ENCODE results near the gene AGPS. TPM values are rescaled to one million over a fixed set of nuclear protein-coding genes. Genes with fewer than 3 reads are reported as not detected.

AGPS gene
- total and polyA plus RNA-seq, 4 experiments from 2014 or later: 13.8 to 29.7 (median 22.9) TPM

GRCh38 chr2:177465400-177466138 is 73.0 kb downstream of the AGPS start:
- Mint-ChIP-seq H3K27me3 (no peaks in the 10 kb centered on the region), H3K27ac (no peak overlapping the region), H3K4me3 (no peak overlapping the region), H3K4me1 (peaks cover 0 to 3% (median under 1%) of the 10 kb centered on the region in 4 donors), H3K9me3 (peaks cover 0 to 7% (median 5%) of the 10 kb centered on the region in 8 donors), H3K36me3 (peaks cover 43 to 47% of the 10 kb centered on the region in 2 donors)
- Histone ChIP-seq H3K27ac (ENCODE audit: low read depth, low read length) (no peak overlapping the region), H3K9me3 (ENCODE audit: control insufficient read depth in 1 of 2, low read length in 2 of 2) (no peaks in the 10 kb centered on the region), H3K36me3 (ENCODE audit: insufficient read depth, low read length) (no peaks in the 10 kb centered on the region), H3K4me3 (ENCODE audit: low read length in 2 of 2) (no peak overlapping the region), H3K4me1 (ENCODE audit: insufficient read depth, low read length) (no peaks in the 10 kb centered on the region), H3K27me3 (ENCODE audit: insufficient read depth, low read length) (no peaks in the 10 kb centered on the region)
- CTCF ChIA-PET (ENCODE audit: partially characterized antibody): interaction anchor here (0.6 kb wide), 1 partner anchor 301 kb away, joined by 3 read pairs; no protein-coding TSS in a partner anchor
- POLR2A ChIA-PET (ENCODE audit: partially characterized antibody): no interaction called here
- DNase-seq: no peak
- intact Hi-C loops (cut with micrococcal nuclease): no loop called here

- Histone ChIP-seq H3K36me3 (ENCODE audit: insufficient read depth, low read length) (no peaks in the 10 kb centered on the region), H3K4me1 (ENCODE audit: insufficient read depth, low read length) (no peaks in the 10 kb centered on the region), H3K27me3 (ENCODE audit: insufficient read depth, low read length) (no peaks in the 10 kb centered on the region), H3K27ac (ENCODE audit: low read depth, low read length) (no peak overlapping the region), H3K4me3 (ENCODE audit: low read length in 2 of 2) (no peak overlapping the region), H3K9me3 (ENCODE audit: control insufficient read depth in 1 of 2, low read length in 2 of 2) (no peaks in the 10 kb centered on the region)
- Mint-ChIP-seq H3K4me1 (peaks cover 0 to 3% (median under 1%) of the 10 kb centered on the region in 4 donors), H3K4me3 (no peak overlapping the region), H3K27ac (no peak overlapping the region), H3K9me3 (peaks cover 0 to 16% (median 11%) of the 10 kb centered on the region in 8 donors), H3K27me3 (no peaks in the 10 kb centered on the region), H3K36me3 (peaks cover 45 to 48% of the 10 kb centered on the region in 2 donors)
- intact Hi-C loops (cut with micrococcal nuclease): no loop called here
- ChIA-PET CTCF (ENCODE audit: partially characterized antibody) (interaction anchor here (0.6 kb wide), 1 partner anchor 302 kb away, joined by 3 read pairs; no protein-coding TSS in a partner anchor), POLR2A (ENCODE audit: partially characterized antibody) (no interaction called here)
- no peak for DNase-seq
Observed at GRCh38 chr2:177466337-177467195, 74.0 kb downstream of the AGPS start.

- Histone ChIP-seq H3K27ac (ENCODE audit: low read depth, low read length) (no peak overlapping the region), H3K36me3 (ENCODE audit: insufficient read depth, low read length) (no peaks in the 10 kb centered on the region), H3K27me3 (ENCODE audit: insufficient read depth, low read length) (no peaks in the 10 kb centered on the region), H3K9me3 (ENCODE audit: control insufficient read depth in 1 of 2, low read length in 2 of 2) (no peaks in the 10 kb centered on the region), H3K4me3 (ENCODE audit: low read length in 2 of 2) (no peak overlapping the region), H3K4me1 (ENCODE audit: insufficient read depth, low read length) (no peaks in the 10 kb centered on the region)
- Mint-ChIP-seq H3K27me3 (no peaks in the 10 kb centered on the region), H3K4me1 (peaks cover 0 to 3% (median under 1%) of the 10 kb centered on the region in 4 donors), H3K4me3 (no peak overlapping the region), H3K27ac (no peak overlapping the region), H3K9me3 (peaks cover 3 to 25% (median 15%) of the 10 kb centered on the region in 8 donors), H3K36me3 (peaks cover 48 to 56% of the 10 kb centered on the region in 2 donors)
- CTCF ChIA-PET (ENCODE audit: partially characterized antibody): no interaction called here
- POLR2A ChIA-PET (ENCODE audit: partially characterized antibody): no interaction called here
- intact Hi-C loops (cut with micrococcal nuclease): no loop called here
- DNase-seq: no peak
Observed at GRCh38 chr2:177467646-177468045, 75.1 kb downstream of the AGPS start.

DNA sequence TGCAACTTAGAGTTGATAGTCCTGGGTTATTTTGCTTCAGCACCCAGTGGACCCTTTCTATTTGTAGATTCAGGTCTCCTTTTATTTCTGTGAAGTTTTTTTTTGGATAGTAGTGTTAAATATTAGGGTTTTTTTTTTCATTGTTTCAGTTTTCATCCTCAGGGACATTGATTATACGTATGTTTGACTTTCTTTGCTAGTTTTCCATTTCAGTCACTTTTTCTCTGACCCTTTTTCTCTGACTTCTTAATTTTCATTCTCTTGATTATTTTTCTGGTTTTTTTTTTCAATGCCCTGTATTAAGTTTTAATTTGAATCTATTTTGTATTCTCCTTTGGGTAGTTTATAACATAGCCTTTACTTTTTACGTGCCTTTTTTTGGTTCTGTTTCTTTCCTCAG is 79.4 kb downstream of the AGPS start:
- no peaks in the 10 kb centered on the region for H3K36me3 ChIP-seq (ENCODE audit: insufficient read depth, low read length)
- Mint-ChIP-seq H3K4me3 (no peak overlapping the region), H3K9me3 (peaks cover 5 to 25% (median 15%) of the 10 kb centered on the region in 8 donors), H3K27me3 (no peaks in the 10 kb centered on the region), H3K4me1 (peaks cover 0 to 3% (median 0%) of the 10 kb centered on the region in 4 donors), H3K36me3 (peaks cover 49 to 72% of the 10 kb centered on the region in 2 donors), H3K27ac (no peak overlapping the region)
- H3K27me3 ChIP-seq (ENCODE audit: insufficient read depth, low read length): no peaks in the 10 kb centered on the region
- H3K9me3 ChIP-seq (ENCODE audit: control insufficient read depth in 1 of 2, low read length in 2 of 2): no peaks in the 10 kb centered on the region
- no peak overlapping the region for H3K4me3 ChIP-seq (ENCODE audit: low read length in 2 of 2)
- H3K4me1 ChIP-seq (ENCODE audit: insufficient read depth, low read length): no peaks in the 10 kb centered on the region
- POLR2A ChIA-PET (ENCODE audit: partially characterized antibody): no interaction called here
- H3K27ac ChIP-seq (ENCODE audit: low read depth, low read length): no peak overlapping the region
- CTCF ChIA-PET (ENCODE audit: partially characterized antibody): no interaction called here
- no peak for DNase-seq
- intact Hi-C loops (cut with micrococcal nuclease): no loop called here

DNA sequence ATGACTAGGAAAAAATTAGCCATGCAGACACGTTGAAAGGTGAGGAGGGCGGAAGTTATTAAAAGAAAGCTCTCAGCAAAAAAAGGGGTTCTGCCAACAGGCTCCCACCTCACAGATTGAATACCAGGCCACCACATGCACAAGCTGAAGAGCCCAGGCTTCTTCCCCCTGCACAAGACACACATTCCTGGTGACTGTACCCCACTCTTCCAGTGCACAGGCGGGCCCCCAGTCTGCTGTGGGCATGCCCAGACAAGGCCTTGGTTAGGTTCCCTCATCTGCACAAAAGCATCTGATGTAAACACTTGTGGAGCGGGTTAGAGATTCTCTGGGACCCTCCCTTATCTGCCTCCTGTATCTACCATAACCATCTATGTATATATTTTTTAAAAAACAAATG is 81.7 kb downstream of the AGPS start:
- Histone ChIP-seq H3K9me3 (ENCODE audit: control insufficient read depth in 1 of 2, low read length in 2 of 2) (no peaks in the 10 kb centered on the region), H3K4me3 (ENCODE audit: low read length in 2 of 2) (no peak overlapping the region), H3K27ac (ENCODE audit: low read depth, low read length) (no peak overlapping the region), H3K36me3 (ENCODE audit: insufficient read depth, low read length) (no peaks in the 10 kb centered on the region), H3K27me3 (ENCODE audit: insufficient read depth, low read length) (no peaks in the 10 kb centered on the region), H3K4me1 (ENCODE audit: insufficient read depth, low read length) (no peaks in the 10 kb centered on the region)
- CTCF ChIA-PET (ENCODE audit: partially characterized antibody): no interaction called here
- DNase-seq: no peak
- Mint-ChIP-seq H3K4me3 (no peak overlapping the region), H3K27ac (no peak overlapping the region), H3K27me3 (no peaks in the 10 kb centered on the region), H3K36me3 (peaks cover 58 to 84% of the 10 kb centered on the region in 2 donors), H3K4me1 (peaks cover 0 to 3% (median 0%) of the 10 kb centered on the region in 4 donors), H3K9me3 (peaks cover 5 to 25% (median 15%) of the 10 kb centered on the region in 8 donors)
- intact Hi-C loops (cut with micrococcal nuclease): no loop called here
- POLR2A ChIA-PET (ENCODE audit: partially characterized antibody): no interaction called here

DNA sequence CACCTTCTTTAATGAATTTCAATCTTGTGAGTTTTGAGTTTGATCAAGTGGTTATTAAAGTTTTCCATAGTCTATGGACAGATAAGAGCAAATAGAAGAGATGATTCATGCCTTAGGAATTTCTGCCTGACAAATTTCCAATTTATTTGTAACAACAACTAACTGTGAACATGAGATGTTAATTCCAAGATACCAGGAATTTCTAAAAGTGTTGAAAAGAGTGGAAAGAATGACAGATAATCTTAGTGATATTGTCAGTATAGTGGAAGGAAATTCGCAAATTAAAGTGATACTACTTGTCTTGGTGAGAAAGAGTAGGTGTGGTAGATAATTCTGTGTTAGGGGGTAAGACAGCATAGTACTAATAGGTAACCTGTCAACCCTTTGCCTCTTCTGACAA is 82.4 kb downstream of the AGPS start:
- no peaks in the 10 kb centered on the region for H3K4me1 Mint-ChIP-seq
- H3K4me3 ChIP-seq (ENCODE audit: low read length in 2 of 2): no peak overlapping the region
- H3K9me3 ChIP-seq (ENCODE audit: control insufficient read depth in 1 of 2, low read length in 2 of 2): no peaks in the 10 kb centered on the region
- no peaks in the 10 kb centered on the region for H3K27me3 Mint-ChIP-seq
- no peak overlapping the region for H3K27ac ChIP-seq (ENCODE audit: low read depth, low read length)
- CTCF ChIA-PET (ENCODE audit: partially characterized antibody): interaction anchor here (0.6 kb wide), 1 partner anchor 53 kb away, joined by 3 read pairs; no protein-coding TSS in a partner anchor
- H3K36me3 Mint-ChIP-seq: peaks cover 60 to 86% of the 10 kb centered on the region in 2 donors
- H3K27ac Mint-ChIP-seq: peak overlapping the region in 1 of 7 donors; percentile 25
- H3K4me3 Mint-ChIP-seq: no peak overlapping the region
- POLR2A ChIA-PET (ENCODE audit: partially characterized antibody): no interaction called here
- H3K4me1 ChIP-seq (ENCODE audit: insufficient read depth, low read length): no peaks in the 10 kb centered on the region
- H3K36me3 ChIP-seq (ENCODE audit: insufficient read depth, low read length): no peaks in the 10 kb centered on the region
- intact Hi-C loops (cut with micrococcal nuclease): no loop called here
- no peaks in the 10 kb centered on the region for H3K27me3 ChIP-seq (ENCODE audit: insufficient read depth, low read length)
- H3K9me3 Mint-ChIP-seq: peaks cover 2 to 26% (median 12%) of the 10 kb centered on the region in 8 donors
- DNase-seq: no peak

DNA sequence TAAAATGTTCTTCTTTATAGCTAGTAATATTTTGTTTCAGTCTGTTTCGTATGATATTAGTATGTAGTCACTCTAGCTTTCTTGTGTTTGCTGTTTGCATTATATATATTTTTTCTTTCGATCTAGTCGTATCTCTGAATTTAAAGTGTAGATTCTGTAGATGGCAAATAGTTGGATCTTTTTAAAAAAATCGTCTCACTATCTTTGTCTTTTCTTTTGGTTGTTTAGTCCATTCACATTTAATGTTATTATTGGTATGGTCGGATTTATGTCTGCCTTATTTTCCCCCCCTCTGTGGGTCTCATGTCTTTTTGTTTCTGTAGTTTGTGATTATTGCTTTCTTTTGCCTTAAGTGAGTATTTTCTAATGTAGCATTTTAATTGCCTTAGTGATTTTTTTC is 84.3 kb downstream of the AGPS start:
- Mint-ChIP-seq H3K4me1 (peaks cover 0 to 1% (median 0%) of the 10 kb centered on the region in 4 donors), H3K36me3 (peaks cover 48 to 75% of the 10 kb centered on the region in 2 donors), H3K27ac (no peak overlapping the region), H3K4me3 (no peak overlapping the region), H3K27me3 (no peaks in the 10 kb centered on the region), H3K9me3 (peaks cover 0 to 14% (median 5%) of the 10 kb centered on the region in 8 donors)
- H3K9me3 ChIP-seq (ENCODE audit: control insufficient read depth in 1 of 2, low read length in 2 of 2): no peaks in the 10 kb centered on the region
- no peak for DNase-seq
- POLR2A ChIA-PET (ENCODE audit: partially characterized antibody): no interaction called here
- H3K27ac ChIP-seq (ENCODE audit: low read depth, low read length): no peak overlapping the region
- no peak overlapping the region for H3K4me3 ChIP-seq (ENCODE audit: low read length in 2 of 2)
- no peaks in the 10 kb centered on the region for H3K36me3 ChIP-seq (ENCODE audit: insufficient read depth, low read length)
- CTCF ChIA-PET (ENCODE audit: partially characterized antibody): no interaction called here
- intact Hi-C loops (cut with micrococcal nuclease): no loop called here
- H3K27me3 ChIP-seq (ENCODE audit: insufficient read depth, low read length): no peaks in the 10 kb centered on the region
- H3K4me1 ChIP-seq (ENCODE audit: insufficient read depth, low read length): no peaks in the 10 kb centered on the region

Data from CD4-positive, alpha-beta memory T cell (primary cell).